CD14-positive monocyte (primary cell): ENCODE data around the gene CEP72. TPM values are rescaled to one million over a fixed set of nuclear protein-coding genes. Genes with fewer than 3 reads are reported as not detected.

Experiments
- DNase-seq, 3 donors: peaks; one replicate each; pipeline ENCODE4 v3.0.0-alpha.2; 2011 to 2022
- H2AFZ ChIP-seq: 2 replicates; pipeline ENCODE4 v1.6.0; 2012; ENCODE audit warnings: mild to moderate bottlenecking, low read depth, low read length, inconsistent platforms; ENCODE audit not compliant: insufficient read depth, poor library complexity, severe bottlenecking
- H3K27ac ChIP-seq, 2 donors: 1 replicate in 1 of 2; 2 replicates in 1 of 2; pipeline ENCODE4 v1.5.1; 2012 to 2013; ENCODE audit warnings: low read length in 2 of 2, control low read depth in 1 of 2, inconsistent platforms in 1 of 2, low read depth in 1 of 2, mild to moderate bottlenecking in 1 of 2
- H3K27me3 ChIP-seq, 2 donors: one replicate each; pipeline versions ENCODE4 v1.6.0 to v1.6.1; 2011 to 2013; ENCODE audit warnings: low read length in 2 of 2; ENCODE audit not compliant: control insufficient read depth in 2 of 2, insufficient read depth in 2 of 2
- H3K36me3 ChIP-seq, 2 donors: replicated peaks in 1 of 2; 1 replicate in 1 of 2; 2 replicates in 1 of 2; pipeline versions ENCODE4 v1.5.1 to v1.6.1; 2012 to 2013; ENCODE audit warnings: low read length in 2 of 2, control low read depth in 1 of 2, inconsistent platforms in 1 of 2, mild to moderate bottlenecking in 1 of 2; ENCODE audit not compliant: insufficient read depth in 2 of 2, control insufficient read depth in 1 of 2
- H3K4me1 ChIP-seq, 2 donors: 1 replicate in 1 of 2; 2 replicates in 1 of 2; pipeline versions ENCODE4 v1.5.1 to v1.6.1; 2012 to 2013; ENCODE audit warnings: low read length in 2 of 2, control low read depth in 1 of 2, inconsistent platforms in 1 of 2, mild to moderate bottlenecking in 1 of 2, moderate library complexity in 1 of 2; ENCODE audit not compliant: insufficient read depth in 2 of 2, control insufficient read depth in 1 of 2
- H3K4me2 ChIP-seq: replicated peaks from 2 replicates; pipeline ENCODE3; 2012; ENCODE audit warnings: low read length, moderate library complexity, mild to moderate bottlenecking; ENCODE audit not compliant: poor library complexity, severe bottlenecking; ENCODE audit errors: extremely low read depth
- H3K4me3 ChIP-seq, 3 experiments: fragments of 200-600 bp in 1 of 3; sonication (generic) in 1 of 3; replicated peaks in 1 of 3; 1 replicate in 2 of 3; 2 replicates in 1 of 3; pipeline ENCODE4 v1.5.1; 2011 to 2013; ENCODE audit warnings: low read length in 3 of 3, mild to moderate bottlenecking in 3 of 3, control low read depth in 2 of 3, low read depth in 2 of 3, inconsistent platforms in 1 of 3, moderate library complexity in 1 of 3
- H3K79me2 ChIP-seq: 2 replicates; pipeline ENCODE4 v1.6.0; 2012; ENCODE audit warnings: mild to moderate bottlenecking, control low read depth, inconsistent platforms, low read length, moderate library complexity; ENCODE audit not compliant: insufficient read depth
- H3K9ac ChIP-seq: 2 replicates; pipeline ENCODE4 v1.6.0; 2017; ENCODE audit warnings: low read length, mild to moderate bottlenecking; ENCODE audit not compliant: insufficient read depth, poor library complexity, severe bottlenecking
- H3K9me3 ChIP-seq, 2 donors: replicated peaks in 1 of 2; 1 replicate in 1 of 2; 2 replicates in 1 of 2; pipeline versions ENCODE4 v1.5.1 to v1.6.1; 2012 to 2013; ENCODE audit warnings: low read length in 2 of 2, control low read depth in 1 of 2; ENCODE audit not compliant: control insufficient read depth in 1 of 2, insufficient read depth in 1 of 2
- H4K20me1 ChIP-seq: 2 replicates; pipeline ENCODE4 v1.6.0; 2012; ENCODE audit warnings: mild to moderate bottlenecking, low read length, control low read depth, moderate library complexity; ENCODE audit not compliant: insufficient read depth
- H3K27ac Mint-ChIP-seq, 7 donors: one replicate each; pipeline ENCODE4 v1.8.0; 2020; ENCODE audit warnings: mild to moderate bottlenecking in 7 of 7, mixed read lengths in 7 of 7, moderate library complexity in 6 of 7, inconsistent platforms in 2 of 7
- H3K27me3 Mint-ChIP-seq, 3 donors: one replicate each; pipeline ENCODE4 v1.8.0; 2021 to 2022; ENCODE audit warnings: low read depth in 3 of 3, mild to moderate bottlenecking in 3 of 3, mixed read lengths in 3 of 3, moderate library complexity in 3 of 3, inconsistent platforms in 1 of 3
- H3K36me3 Mint-ChIP-seq, 2 donors: one replicate each; pipeline ENCODE4 v1.8.0; 2020; ENCODE audit warnings: mixed read lengths in 2 of 2, inconsistent platforms in 1 of 2, mild to moderate bottlenecking in 1 of 2
- H3K4me1 Mint-ChIP-seq: one replicate; pipeline ENCODE4 v1.8.0; 2020; ENCODE audit warnings: mild to moderate bottlenecking, mixed read lengths
- H3K4me3 Mint-ChIP-seq, 2 donors: one replicate each; pipeline ENCODE4 v1.8.0; 2020; ENCODE audit warnings: mild to moderate bottlenecking in 2 of 2, mixed read lengths in 2 of 2, moderate library complexity in 1 of 2
- H3K9me3 Mint-ChIP-seq, 7 donors: one replicate each; pipeline ENCODE4 v1.8.0; 2020 to 2022; ENCODE audit warnings: mixed read lengths in 7 of 7, mild to moderate bottlenecking in 6 of 7, moderate library complexity in 6 of 7, inconsistent platforms in 2 of 7
- CTCF ChIP-seq: fragments of 200-600 bp; IDR thresholded peaks from one replicate; pipeline ENCODE4 v1.8.0; 2022; ENCODE audit warnings: antibody characterized with exemption, mild to moderate bottlenecking
- WGBS: methylation state at CpG from one replicate; pipeline ENCODE4 v1.1.5; 2013; ENCODE audit warnings: missing lambda C conversion rate; ENCODE audit not compliant: insufficient coverage; 5-methylcytosine and 5-hydroxymethylcytosine counted together
- intact Hi-C, 2 donors: fragments of 100-400 bp; cut with micrococcal nuclease; formaldehyde crosslinking; loops; one replicate each; pipeline versions ENCODE4 v1.15.0 to v1.15.1; 2023
- polyA plus RNA-seq, 3 donors: library from polyadenylated mRNA; depleted of rRNA in 1 of 3; unstranded in 2 of 3; stranded (reverse) in 1 of 3; fragments of 300-500 nt in 2 of 3; fragments of >200 nt in 1 of 3; fragmentation: Illumina TruSeq in 2 of 3; gene quantifications; 1 replicate in 2 of 3; 2 replicates in 1 of 3; pipeline ENCODE4 v1.2.3, GENCODE V29; 2012 to 2021

The CEP72 gene
- polyA plus RNA-seq, 3 donors, result 0.13 to 2.1 (median 0.24) TPM

GRCh38 chr5:669842-670395 lies 57.8 kb downstream of the CEP72 start:
- Mint-ChIP-seq H3K27ac (no peak overlapping the region), H3K27me3 (peaks cover 3 to 38% (median 10%) of the 10 kb centered on the region in 3 donors), H3K9me3 (peaks cover 0 to 2% (median 0%) of the 10 kb centered on the region in 7 donors), H3K4me1 (peaks cover 4% of the 10 kb centered on the region), H3K36me3 (peaks cover 6 to 8% of the 10 kb centered on the region in 2 donors), H3K4me3 (no peak overlapping the region)
- Histone ChIP-seq H3K4me1 (no peaks in the 10 kb centered on the region), H3K27ac (no peak overlapping the region), H3K79me2 (no peaks in the 10 kb centered on the region), H2AFZ (no peak overlapping the region), H3K4me3 (no peak overlapping the region), H4K20me1 (no peaks in the 10 kb centered on the region), H3K9me3 (no peaks in the 10 kb centered on the region), H3K4me2 (no peak overlapping the region), H3K36me3 (no peaks in the 10 kb centered on the region), H3K9ac (no peak overlapping the region), H3K27me3 (peaks cover 0 to 17% of the 10 kb centered on the region in 2 donors)
- 92% methylated on average over 19 of the region's 22 CpGs for WGBS
- DNase-seq, result no peak
- intact Hi-C loops, result loop anchor here (5.0 to 10.0 kb wide), 2 partner anchors 232 to 235 kb away; no protein-coding TSS in a partner anchor
- no peak for TF ChIP-seq CTCF

DNA sequence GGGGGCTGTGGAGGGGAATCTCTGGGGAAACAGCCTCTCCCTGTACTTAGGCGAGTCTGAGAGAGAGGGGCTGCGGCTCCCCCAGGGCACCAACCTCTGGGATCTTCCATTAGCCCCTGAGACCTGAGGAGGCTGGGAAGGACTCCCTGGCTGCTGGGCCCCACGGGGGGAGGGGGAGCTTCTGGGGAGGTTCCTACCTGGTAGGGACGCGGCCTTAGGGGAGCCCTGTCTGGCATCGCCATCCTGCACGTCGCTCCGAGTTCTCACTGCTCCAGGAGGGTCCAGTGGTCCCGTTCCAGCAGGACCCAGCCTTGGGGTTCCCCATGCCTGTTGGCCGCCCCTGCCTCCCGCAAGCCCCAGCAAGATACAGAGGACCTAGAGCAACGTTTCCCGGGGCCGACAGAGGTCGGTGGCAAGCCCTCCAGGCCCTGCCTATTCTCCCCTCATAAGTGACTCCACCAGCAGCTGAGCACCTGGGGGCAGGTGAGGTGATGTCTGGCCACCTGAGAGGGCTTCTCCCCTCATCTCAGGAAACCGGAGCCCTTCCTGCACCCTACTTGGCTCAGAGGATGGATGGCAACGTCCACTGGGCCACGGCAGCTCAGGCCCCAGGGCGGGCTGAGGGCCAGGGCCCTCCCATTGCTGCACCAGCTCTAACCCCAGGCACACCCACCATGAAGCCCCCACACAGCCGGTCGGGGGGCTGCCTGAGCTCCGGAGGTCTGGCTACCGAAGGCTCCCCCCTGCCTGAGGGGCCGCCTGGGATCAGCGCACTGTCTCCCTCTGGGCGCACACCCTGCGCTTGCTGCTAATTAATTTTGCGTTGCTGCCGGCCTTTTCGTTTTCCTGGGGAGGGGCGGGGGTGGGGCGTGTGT lies 58.5 kb downstream of the CEP72 start:
- no peak overlapping the region for H3K4me2 ChIP-seq
- H3K9me3 Mint-ChIP-seq, result peaks cover 0 to 1% (median 0%) of the 10 kb centered on the region in 7 donors
- TF ChIP-seq CTCF, result no peak
- H3K4me1 Mint-ChIP-seq, result peaks cover 4% of the 10 kb centered on the region
- H3K4me3 ChIP-seq, result no peak overlapping the region
- H3K27ac ChIP-seq, result no peak overlapping the region
- H3K9me3 ChIP-seq, result no peaks in the 10 kb centered on the region
- DNase-seq, result no peak
- H4K20me1 ChIP-seq, result no peaks in the 10 kb centered on the region
- H3K36me3 ChIP-seq, result no peaks in the 10 kb centered on the region
- H3K4me1 ChIP-seq, result no peaks in the 10 kb centered on the region
- intact Hi-C loops, result loop anchor here in 1 of 2 donors (5.0 kb wide), 1 partner anchor 232 kb away; no protein-coding TSS in a partner anchor
- 66% methylated on average over 30 of the region's 33 CpGs for WGBS
- peaks cover 0 to 17% of the 10 kb centered on the region in 2 donors for H3K27me3 ChIP-seq
- H3K9ac ChIP-seq, result no peak overlapping the region
- H3K79me2 ChIP-seq, result no peaks in the 10 kb centered on the region
- no peak overlapping the region for H3K27ac Mint-ChIP-seq
- no peak overlapping the region for H2AFZ ChIP-seq
- H3K27me3 Mint-ChIP-seq, result peaks cover 3 to 38% (median 10%) of the 10 kb centered on the region in 3 donors
- H3K36me3 Mint-ChIP-seq, result peaks cover 6 to 8% of the 10 kb centered on the region in 2 donors
- no peak overlapping the region for H3K4me3 Mint-ChIP-seq
